Astrocyte (in vitro differentiated cells and primary cell): ENCODE measurements around the gene INPP5A. TPM values are rescaled to one million over a fixed set of nuclear protein-coding genes. Genes with fewer than 3 reads are reported as not detected.

Experiments
- DNase-seq: peaks from one replicate; pipeline ENCODE4 v3.0.0-alpha.2; 2010; ENCODE audit warnings: low read depth
- FAIRE-seq: peaks from 2 replicates; lab custom pipeline; 2011; peaks lifted over from hg19 to GRCh38; lab: Jason Lieb, UNC
- H2AFZ ChIP-seq: 2 replicates; pipeline ENCODE4 v1.6.0; 2012; ENCODE audit warnings: low read depth, low read length, inconsistent platforms
- H3K27ac ChIP-seq: 2 replicates; pipeline ENCODE4 v1.5.1; 2011; ENCODE audit warnings: low read depth, low read length, inconsistent platforms
- H3K27me3 ChIP-seq: 2 replicates; pipeline ENCODE4 v1.6.0; 2011; ENCODE audit warnings: low read length, inconsistent platforms; ENCODE audit not compliant: insufficient read depth
- H3K36me3 ChIP-seq: 2 replicates; pipeline ENCODE4 v1.5.1; 2011; ENCODE audit warnings: low read length, inconsistent platforms; ENCODE audit not compliant: insufficient read depth
- H3K4me1 ChIP-seq: 2 replicates; pipeline ENCODE4 v1.5.1; 2011; ENCODE audit warnings: low read length, inconsistent platforms; ENCODE audit not compliant: insufficient read depth
- H3K4me2 ChIP-seq: 2 replicates; pipeline ENCODE4 v1.6.0; 2012; ENCODE audit warnings: low read length, inconsistent platforms
- H3K4me3 ChIP-seq: 2 replicates; pipeline ENCODE4 v1.5.1; 2011; ENCODE audit warnings: low read depth, mild to moderate bottlenecking, low read length, inconsistent platforms; ENCODE audit not compliant: insufficient read depth
- H3K79me2 ChIP-seq: 2 replicates; pipeline ENCODE4 v1.6.0; 2012; ENCODE audit warnings: mild to moderate bottlenecking, low read length, inconsistent platforms; ENCODE audit not compliant: insufficient read depth
- H3K9ac ChIP-seq: 2 replicates; pipeline ENCODE4 v1.6.0; 2012; ENCODE audit warnings: mild to moderate bottlenecking, low read length, inconsistent platforms
- H3K9me3 ChIP-seq: 2 replicates; pipeline ENCODE4 v1.5.1; 2012; ENCODE audit warnings: low read depth, mild to moderate bottlenecking, low read length, inconsistent platforms; ENCODE audit not compliant: insufficient read depth
- H4K20me1 ChIP-seq: 2 replicates; pipeline ENCODE4 v1.6.0; 2012; ENCODE audit warnings: low read length, inconsistent platforms; ENCODE audit not compliant: insufficient read depth
- H3K27ac Mint-ChIP-seq: one replicate; pipeline ENCODE4 v1.8.0; 2021; ENCODE audit warnings: mild to moderate bottlenecking, mixed read lengths; ENCODE audit not compliant: unreplicated experiment
- H3K27me3 Mint-ChIP-seq: one replicate; pipeline ENCODE4 v1.8.0; 2021; ENCODE audit warnings: low read depth, mixed read lengths; ENCODE audit not compliant: unreplicated experiment
- H3K36me3 Mint-ChIP-seq: one replicate; pipeline ENCODE4 v1.8.0; 2021; ENCODE audit warnings: low read depth, mixed read lengths; ENCODE audit not compliant: unreplicated experiment
- H3K4me1 Mint-ChIP-seq: one replicate; pipeline ENCODE4 v1.8.0; 2021; ENCODE audit warnings: low read depth, mixed read lengths; ENCODE audit not compliant: unreplicated experiment
- H3K4me3 Mint-ChIP-seq: one replicate; pipeline ENCODE4 v1.8.0; 2021; ENCODE audit warnings: mild to moderate bottlenecking, moderate library complexity, mixed read lengths; ENCODE audit not compliant: unreplicated experiment
- H3K9me3 Mint-ChIP-seq: one replicate; pipeline ENCODE4 v1.8.0; 2021; ENCODE audit warnings: mild to moderate bottlenecking, mixed read lengths; ENCODE audit not compliant: unreplicated experiment
- EZH2 ChIP-seq: IDR thresholded peaks from 2 replicates; pipeline ENCODE4 v1.6.1; 2012; ENCODE audit warnings: mild to moderate bottlenecking, low read length, inconsistent platforms; ENCODE audit not compliant: insufficient read depth
- total RNA-seq: library from RNA; stranded (reverse); gene quantifications from 2 replicates; pipeline ENCODE4 v1.2.1, GENCODE V29; 2021
- TF ChIP-seq, protein P1 (sequence below): IDR thresholded peaks from 2 replicates; pipeline ENCODE4 v1.5.1; 2011; ENCODE audit warnings: low read depth, mild to moderate bottlenecking, inconsistent platforms, low read length, moderate library complexity; ENCODE audit not compliant: insufficient read depth

The INPP5A gene
- total RNA-seq, 1 donor from 2014 or later = 39.1 TPM

GRCh38 chr10:132555648-132556575, 18.3 kb downstream of the INPP5A start:
- Mint-ChIP-seq H3K4me1 (peaks cover 4% of the 10 kb centered on the region), H3K4me3 (no peak overlapping the region), H3K9me3 (no peaks in the 10 kb centered on the region), H3K36me3 (no peaks in the 10 kb centered on the region), H3K27ac (no peak overlapping the region), H3K27me3 (no peaks in the 10 kb centered on the region)
- H2AFZ ChIP-seq = no peak overlapping the region
- H3K9ac ChIP-seq = no peak overlapping the region
- FAIRE-seq (no peak), DNase-seq (no peak)
- H3K4me3 ChIP-seq = no peak overlapping the region
- no peaks in the 10 kb centered on the region for H3K27me3 ChIP-seq
- H4K20me1 ChIP-seq = peaks cover 83% of the 10 kb centered on the region
- no peak overlapping the region for H3K4me2 ChIP-seq
- H3K79me2 ChIP-seq = peaks cover 86% of the 10 kb centered on the region
- TF ChIP-seq, protein P1, sequence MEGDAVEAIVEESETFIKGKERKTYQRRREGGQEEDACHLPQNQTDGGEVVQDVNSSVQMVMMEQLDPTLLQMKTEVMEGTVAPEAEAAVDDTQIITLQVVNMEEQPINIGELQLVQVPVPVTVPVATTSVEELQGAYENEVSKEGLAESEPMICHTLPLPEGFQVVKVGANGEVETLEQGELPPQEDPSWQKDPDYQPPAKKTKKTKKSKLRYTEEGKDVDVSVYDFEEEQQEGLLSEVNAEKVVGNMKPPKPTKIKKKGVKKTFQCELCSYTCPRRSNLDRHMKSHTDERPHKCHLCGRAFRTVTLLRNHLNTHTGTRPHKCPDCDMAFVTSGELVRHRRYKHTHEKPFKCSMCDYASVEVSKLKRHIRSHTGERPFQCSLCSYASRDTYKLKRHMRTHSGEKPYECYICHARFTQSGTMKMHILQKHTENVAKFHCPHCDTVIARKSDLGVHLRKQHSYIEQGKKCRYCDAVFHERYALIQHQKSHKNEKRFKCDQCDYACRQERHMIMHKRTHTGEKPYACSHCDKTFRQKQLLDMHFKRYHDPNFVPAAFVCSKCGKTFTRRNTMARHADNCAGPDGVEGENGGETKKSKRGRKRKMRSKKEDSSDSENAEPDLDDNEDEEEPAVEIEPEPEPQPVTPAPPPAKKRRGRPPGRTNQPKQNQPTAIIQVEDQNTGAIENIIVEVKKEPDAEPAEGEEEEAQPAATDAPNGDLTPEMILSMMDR = no peak
- TF ChIP-seq EZH2 = no peak
- H3K36me3 ChIP-seq = no peaks in the 10 kb centered on the region
- H3K9me3 ChIP-seq = no peaks in the 10 kb centered on the region
- no peak overlapping the region for H3K27ac ChIP-seq
- peaks cover 6% of the 10 kb centered on the region for H3K4me1 ChIP-seq

DNA sequence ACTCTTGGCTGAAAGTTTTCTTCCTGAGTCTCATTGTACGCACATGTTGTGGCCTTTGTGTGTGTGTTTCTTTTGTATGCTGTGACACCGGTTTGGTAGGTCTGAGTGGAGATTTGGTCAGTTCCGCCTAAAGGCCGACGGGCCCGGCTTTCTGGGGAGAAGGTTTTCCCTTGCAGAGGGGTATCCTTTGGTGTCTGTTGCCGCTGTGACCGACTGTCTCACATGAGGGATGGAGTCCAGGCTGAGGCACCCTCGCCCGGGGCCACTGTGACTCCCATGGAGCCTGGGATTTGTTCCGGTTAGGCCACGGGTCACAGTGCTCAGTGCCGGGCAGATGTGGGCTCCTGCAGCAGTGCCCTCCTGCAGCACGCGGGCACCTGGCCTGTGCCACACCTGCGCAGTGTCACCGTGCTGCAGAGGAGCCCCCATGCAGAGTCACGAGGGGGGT, 19.4 kb downstream of the INPP5A start:
- Mint-ChIP-seq H3K4me1 (peaks cover 6% of the 10 kb centered on the region), H3K36me3 (no peaks in the 10 kb centered on the region), H3K27ac (no peak overlapping the region), H3K9me3 (no peaks in the 10 kb centered on the region), H3K27me3 (no peaks in the 10 kb centered on the region), H3K4me3 (no peak overlapping the region)
- no peak overlapping the region for H3K4me2 ChIP-seq
- H3K27me3 ChIP-seq = no peaks in the 10 kb centered on the region
- H3K27ac ChIP-seq = no peak overlapping the region
- TF ChIP-seq EZH2 = no peak
- TF ChIP-seq, protein P1 = no peak
- no peak overlapping the region for H3K9ac ChIP-seq
- peaks cover 86% of the 10 kb centered on the region for H3K79me2 ChIP-seq
- DNase-seq = no peak
- no peaks in the 10 kb centered on the region for H3K9me3 ChIP-seq
- no peak overlapping the region for H3K4me3 ChIP-seq
- no peaks in the 10 kb centered on the region for H3K36me3 ChIP-seq
- H4K20me1 ChIP-seq = peaks cover 83% of the 10 kb centered on the region
- H2AFZ ChIP-seq = no peak overlapping the region
- FAIRE-seq = no peak
- peaks cover 6% of the 10 kb centered on the region for H3K4me1 ChIP-seq
